ENCODE measurements around the gene SPDYC.
"Not testable (repeated sequence)": the region's sequence is repeated elsewhere in the genome, so short reads cannot be mapped to it uniquely, and the experiment has no call there.

The SPDYC gene

GRCh38 chr11:65134240-65134951, 35.6 kb upstream of the SPDYC start, which contains the start of gene SYVN1:
SYVN1 (minus strand) TSS chr11:65134519; CDS start chr11:65133601, 918 bp downstream.
- DNase-seq (ENCODE audit: low read depth) = peak; percentile 84

- peak; percentile 97 for DNase-seq (ENCODE audit: low read depth)
These were observed 34.9 kb upstream of the SPDYC start for GRCh38 chr11:65134952-65135632.

GRCh38 chr11:65135633-65136145, 34.3 kb upstream of the SPDYC start:
- DNase-seq (ENCODE audit: low read depth) = no peak

- DNase-seq (ENCODE audit: low read depth) = no peak
These were observed 33.4 kb upstream of the SPDYC start for GRCh38 chr11:65136515-65137096.

- no peak for DNase-seq (ENCODE audit: low read depth)
These were observed 28.0 kb upstream of the SPDYC start for GRCh38 chr11:65141896-65142494.

- DNase-seq (ENCODE audit: low read depth) = no peak
These were observed 22.5 kb upstream of the SPDYC start for GRCh38 chr11:65147352-65148075.

- DNase-seq (ENCODE audit: low read depth) = no peak
These were observed 21.4 kb upstream of the SPDYC start for GRCh38 chr11:65148657-65149056.

GRCh38 chr11:65150131-65150508, 19.9 kb upstream of the SPDYC start:
- not testable (repeated sequence) for DNase-seq (ENCODE audit: low read depth)

GRCh38 chr11:65150509-65151299, 19.3 kb upstream of the SPDYC start:
- DNase-seq (ENCODE audit: low read depth) = peak; percentile 54

GRCh38 chr11:65151331-65151899, 18.6 kb upstream of the SPDYC start:
- DNase-seq (ENCODE audit: low read depth) = no peak

- no peak for DNase-seq (ENCODE audit: low read depth)
These were observed 17.9 kb upstream of the SPDYC start for GRCh38 chr11:65152122-65152521.

- DNase-seq (ENCODE audit: low read depth) = no peak
These were observed 13.8 kb upstream of the SPDYC start for GRCh38 chr11:65156256-65156655.

GRCh38 chr11:65156926-65157325, 13.1 kb upstream of the SPDYC start:
- DNase-seq (ENCODE audit: low read depth) = no peak

- DNase-seq (ENCODE audit: low read depth) = no peak
These were observed 12.7 kb upstream of the SPDYC start for GRCh38 chr11:65157336-65157735.

- no peak for DNase-seq (ENCODE audit: low read depth)
These were observed 11.0 kb upstream of the SPDYC start for GRCh38 chr11:65159012-65159411.

- no peak for DNase-seq (ENCODE audit: low read depth)
These were observed 9.4 kb upstream of the SPDYC start for GRCh38 chr11:65160643-65161042.

GRCh38 chr11:65163684-65164083, 6.3 kb upstream of the SPDYC start:
- DNase-seq (ENCODE audit: low read depth) = no peak

GRCh38 chr11:65165410-65166317, 4.4 kb upstream of the SPDYC start:
- DNase-seq (ENCODE audit: low read depth) = no peak

GRCh38 chr11:65166893-65167292, 3.1 kb upstream of the SPDYC start:
- no peak for DNase-seq (ENCODE audit: low read depth)

GRCh38 chr11:65167656-65168055, 2.4 kb upstream of the SPDYC start:
- DNase-seq (ENCODE audit: low read depth) = no peak
